ENCODE results near the gene IFITM1.
"Not testable (repeated sequence)": the region's sequence is repeated elsewhere in the genome, so short reads cannot be mapped to it uniquely, and the experiment has no call there.

Gene IFITM1

DNA sequence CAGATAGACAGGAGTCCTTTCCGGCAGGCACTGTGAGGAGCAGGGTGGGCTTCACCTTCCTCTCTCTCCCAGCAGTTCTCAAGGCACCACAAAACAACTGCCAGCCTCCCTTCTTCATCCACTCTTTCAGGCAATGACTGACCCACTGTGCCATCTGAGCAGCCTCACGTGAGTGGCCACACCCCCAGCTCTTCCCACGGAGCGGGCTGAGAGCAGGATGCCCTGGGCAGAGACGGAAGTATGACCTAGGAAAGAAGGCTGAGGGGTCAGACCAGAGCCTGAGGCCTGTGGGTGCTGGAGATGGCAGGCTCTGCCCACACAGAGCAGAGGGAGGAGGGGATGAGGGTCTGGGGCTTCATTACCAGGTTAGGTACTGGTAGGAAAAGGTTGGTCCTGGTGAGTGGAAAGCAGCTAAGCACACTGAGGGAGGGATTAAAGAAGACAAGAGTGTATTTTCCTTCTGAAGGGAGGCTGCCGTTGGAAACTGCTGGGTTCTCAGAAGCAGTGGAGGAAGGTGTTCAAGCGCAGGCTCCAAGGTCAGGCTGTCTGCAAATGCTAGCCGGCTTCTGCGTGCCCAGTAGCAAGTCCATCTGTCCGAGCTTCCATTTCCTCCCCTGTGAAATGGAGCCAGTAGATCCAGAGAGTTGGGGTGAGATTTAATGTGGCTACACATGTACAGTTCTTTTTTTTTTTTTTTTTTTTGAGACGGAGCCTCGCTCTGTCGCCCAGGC, 31.0 kb upstream of the IFITM1 start:
- no peak for FAIRE-seq

DNA sequence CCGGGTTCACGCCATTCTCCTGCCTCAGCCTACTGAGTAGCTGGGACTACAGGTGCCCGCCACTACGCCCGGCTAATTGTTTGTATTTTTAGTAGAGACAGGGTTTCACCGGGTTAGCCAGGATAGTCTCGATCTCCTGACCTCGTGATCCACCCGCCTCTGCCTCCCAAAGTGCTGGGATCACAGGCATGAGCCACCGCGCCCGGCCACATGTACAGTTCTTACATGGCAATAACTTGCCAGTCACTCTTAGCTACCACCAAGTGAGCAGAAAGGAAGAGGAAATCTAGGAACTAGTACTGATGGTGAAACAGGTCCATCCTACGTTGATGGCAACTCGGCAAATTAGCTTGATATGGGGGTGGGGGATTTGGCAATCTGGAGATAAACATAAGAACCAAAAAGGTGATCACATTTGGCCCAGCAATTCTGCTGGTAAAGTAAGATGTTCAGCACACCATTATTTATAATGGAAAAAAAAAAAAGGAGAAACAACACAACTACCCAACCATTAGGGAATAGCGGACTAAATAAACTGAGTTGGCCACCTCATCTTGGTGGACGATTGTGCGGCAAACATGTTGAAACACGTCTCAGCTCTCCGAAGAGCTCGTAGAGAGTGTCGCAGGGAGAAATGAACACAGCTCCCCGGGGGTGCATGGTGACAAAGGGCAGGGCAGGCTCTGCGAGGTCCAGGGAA, 30.3 kb upstream of the IFITM1 start:
- no peak for FAIRE-seq

DNA sequence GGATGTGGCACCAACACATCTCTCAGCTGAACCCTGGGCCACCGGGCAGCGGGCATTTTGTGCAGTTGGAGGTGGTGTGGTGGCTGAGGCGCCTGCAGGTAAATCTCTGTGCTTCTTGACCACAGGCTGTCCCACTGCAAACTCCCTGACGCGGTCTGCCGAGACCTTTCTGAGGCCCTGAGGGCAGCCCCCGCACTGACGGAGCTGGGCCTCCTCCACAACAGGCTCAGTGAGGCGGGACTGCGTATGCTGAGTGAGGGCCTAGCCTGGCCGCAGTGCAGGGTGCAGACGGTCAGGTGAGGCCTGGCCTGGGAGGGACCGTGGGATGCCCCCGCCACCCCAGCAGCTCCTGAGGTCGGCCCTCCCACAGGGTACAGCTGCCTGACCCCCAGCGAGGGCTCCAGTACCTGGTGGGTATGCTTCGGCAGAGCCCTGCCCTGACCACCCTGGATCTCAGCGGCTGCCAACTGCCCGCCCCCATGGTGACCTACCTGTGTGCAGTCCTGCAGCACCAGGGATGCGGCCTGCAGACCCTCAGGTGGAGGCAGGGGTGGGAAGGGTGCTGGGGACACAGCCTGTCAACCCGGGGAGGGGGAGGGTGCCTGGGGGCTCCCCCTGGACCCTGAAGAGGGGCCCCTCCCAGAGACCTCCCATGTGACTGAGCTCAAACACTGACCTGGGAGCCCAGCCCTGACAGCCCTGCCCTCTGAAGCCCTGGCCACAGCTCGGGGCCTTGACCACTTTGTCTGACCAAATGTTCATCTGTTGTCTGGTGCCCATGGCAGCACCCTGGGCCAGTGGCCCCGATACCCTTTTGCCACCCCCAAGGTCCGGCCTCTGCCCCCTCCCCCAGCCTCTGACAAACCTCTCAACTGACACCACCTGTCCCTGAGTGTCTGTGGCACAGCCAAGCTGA, 29.5 kb upstream of the IFITM1 start:
- no peak for FAIRE-seq

DNA sequence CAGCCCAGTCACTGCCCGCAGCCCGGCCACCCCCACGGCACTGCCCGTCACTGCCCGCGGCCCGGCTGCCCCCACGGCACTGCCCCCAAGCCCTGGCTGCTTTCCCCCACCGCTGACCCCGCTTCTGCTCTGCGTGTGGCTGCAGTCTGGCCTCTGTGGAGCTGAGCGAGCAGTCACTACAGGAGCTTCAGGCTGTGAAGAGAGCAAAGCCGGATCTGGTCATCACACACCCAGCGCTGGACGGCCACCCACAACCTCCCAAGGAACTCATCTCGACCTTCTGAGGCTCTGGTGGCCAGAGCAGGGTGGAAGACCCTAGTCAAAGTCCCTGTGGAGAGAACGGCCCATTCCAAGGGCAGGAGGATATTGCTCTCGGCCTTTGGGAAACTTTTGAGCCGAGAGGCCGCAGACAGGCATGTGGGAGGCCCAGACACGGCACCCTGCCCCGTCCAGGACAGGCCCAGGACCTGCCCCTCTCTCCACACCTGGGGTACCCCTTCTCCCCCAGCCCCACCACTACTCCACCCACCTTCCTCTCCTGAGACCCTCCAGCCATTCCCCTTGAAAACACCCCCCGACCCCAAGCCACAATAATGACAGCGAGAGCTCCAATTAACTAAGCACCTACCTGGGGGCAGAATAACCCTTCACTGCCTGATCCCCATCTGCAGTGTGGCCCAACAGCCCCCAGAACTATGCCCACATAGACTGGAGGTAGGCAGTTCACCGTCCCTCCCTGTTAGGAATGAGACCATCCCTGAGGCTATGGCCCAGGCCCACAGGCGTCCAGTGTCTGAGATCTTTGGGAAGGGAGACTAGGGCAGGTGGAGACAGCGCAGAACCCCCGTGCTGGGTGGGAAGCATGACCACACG, 28.6 kb upstream of the IFITM1 start:
- FAIRE-seq, result no peak

DNA sequence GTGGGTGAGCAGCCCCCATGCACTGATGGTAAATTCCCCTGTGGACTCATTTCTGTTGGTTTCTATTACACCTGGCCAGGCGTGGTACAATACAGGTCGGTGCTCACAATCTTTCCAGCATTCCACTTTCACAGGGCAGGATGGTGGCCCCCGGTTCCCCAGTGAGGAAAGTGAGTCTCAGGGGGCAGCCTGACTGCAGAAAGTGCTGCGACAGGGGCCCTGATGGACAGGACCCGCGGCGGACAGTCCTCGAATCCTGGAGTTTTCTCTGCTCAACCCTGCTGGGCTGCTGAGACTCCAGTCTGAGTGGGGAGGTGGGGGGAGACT, 28.0 kb upstream of the IFITM1 start:
- no peak for FAIRE-seq

DNA sequence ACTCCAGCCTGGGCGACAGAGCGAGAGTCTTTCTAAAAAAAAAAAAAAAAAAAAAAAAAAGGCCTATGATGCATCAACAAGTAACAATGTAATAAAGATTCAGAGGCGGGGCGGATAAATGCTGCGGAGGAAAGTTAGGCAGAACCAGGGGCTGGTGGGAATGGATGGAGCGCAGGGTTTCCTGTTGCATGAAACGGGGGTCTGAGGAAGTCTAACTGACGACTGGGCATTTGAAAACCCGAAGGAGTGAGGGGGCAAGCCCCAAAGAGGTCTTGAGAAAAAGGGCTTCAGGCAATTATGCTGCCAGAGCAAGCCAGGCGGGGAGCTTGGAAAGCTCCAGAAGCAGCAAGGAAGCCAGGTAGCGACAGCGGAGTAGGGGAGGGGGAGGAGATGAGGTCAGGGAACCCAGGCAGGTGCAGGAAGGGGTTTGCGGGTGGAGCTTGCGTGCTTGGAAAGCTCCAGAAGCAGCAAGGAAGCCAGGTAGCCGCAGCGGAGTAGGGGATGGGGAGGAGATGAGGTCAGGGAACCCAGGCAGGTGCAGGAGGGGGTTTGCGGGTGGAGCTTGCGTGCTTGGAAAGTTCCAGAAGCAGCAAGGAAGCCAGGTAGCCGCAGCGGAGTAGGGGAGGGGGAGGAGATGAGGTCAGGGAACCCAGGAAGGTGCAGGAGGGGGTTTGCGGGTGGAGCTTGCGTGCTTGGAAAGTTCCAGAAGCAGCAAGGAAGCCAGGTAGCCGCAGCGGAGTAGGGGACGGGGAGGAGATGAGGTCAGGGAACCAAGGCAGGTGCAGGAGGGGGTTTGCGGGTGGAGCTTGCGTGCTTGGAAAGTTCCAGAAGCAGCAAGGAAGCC, 26.6 kb upstream of the IFITM1 start:
- not testable (repeated sequence) for FAIRE-seq

DNA sequence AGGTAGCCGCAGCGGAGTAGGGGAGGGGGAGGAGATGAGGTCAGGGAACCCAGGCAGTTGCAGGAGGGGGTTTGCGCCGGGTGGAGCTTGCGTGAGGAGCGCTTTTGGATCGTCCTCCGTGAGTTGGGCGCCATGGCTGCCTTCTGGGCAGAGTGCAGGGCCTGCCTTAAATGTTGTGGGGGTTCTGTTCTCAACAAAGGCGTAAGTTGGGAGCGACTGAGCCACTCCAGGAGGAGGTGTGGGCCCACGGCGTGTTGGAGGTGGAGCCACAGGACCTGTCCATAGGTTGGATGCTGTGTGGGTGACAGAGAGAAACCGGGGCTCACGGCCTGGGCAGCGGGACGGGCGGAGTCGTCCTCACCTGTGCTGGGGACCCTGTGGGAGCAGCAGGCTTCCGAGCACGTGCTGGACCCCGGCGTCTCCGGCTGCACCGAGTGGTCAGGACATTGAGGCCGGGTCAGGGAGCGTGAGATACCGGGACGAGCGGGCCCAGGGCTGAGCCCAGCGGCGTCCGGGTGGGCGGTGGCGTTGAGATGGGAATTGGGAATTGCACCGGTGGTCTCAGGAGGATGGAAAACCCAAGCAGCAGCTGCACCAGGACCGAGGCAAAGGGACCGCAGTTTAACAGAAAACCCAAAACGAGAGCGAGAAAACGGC, 25.9 kb upstream of the IFITM1 start:
- FAIRE-seq, result no peak

DNA sequence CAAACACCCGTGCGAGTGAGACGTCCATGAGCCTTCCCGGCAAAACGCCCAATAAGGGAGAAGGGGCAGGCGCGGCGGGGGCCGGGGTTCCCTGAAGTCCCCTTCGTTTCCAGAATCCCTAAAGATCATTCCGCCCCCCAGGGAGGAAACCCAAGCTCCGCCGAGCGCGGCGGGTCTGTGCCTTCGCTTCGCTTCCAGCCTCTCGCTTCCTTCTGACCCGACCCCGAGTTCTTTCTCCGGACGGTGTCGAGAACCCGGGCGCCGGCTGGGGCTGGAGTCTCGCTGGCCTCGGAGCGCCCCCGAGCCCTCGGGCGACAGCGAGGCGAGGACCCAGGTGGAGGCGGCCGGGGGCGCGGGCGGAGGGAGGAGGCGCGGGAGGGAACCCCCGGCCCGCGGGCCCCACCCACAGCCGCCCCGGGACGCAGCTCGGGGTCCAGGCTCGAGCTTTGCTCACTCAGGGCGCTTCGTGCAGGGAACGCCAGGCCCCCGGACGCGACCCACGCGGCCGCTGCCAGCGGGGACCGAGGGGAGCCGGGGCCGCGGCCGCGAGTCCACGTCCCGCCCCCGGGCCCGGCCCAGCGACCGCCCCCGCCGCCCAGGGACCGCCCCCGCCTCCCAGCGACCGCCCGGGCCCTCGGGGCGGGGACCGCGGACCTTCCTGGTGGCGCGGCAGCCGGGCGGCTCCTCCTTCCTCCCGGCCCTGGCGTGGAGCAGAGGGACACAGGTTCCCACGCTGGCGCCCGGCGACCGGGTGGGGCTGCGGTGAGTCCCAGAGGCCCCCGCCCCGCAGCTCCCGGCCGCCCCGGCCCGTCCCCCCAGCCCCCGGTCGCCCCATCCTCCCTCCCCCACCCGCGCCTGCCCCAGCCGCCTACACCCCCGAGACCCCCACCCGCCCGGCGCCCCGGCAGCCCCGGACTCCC, 25.1 kb upstream of the IFITM1 start, which contains the start of gene PGGHG:
TSS of gene PGGHG (plus strand) at position 649 of the 920 bp plus-strand sequence. CDS start 691 bp downstream, outside the sequence.
- no peak for FAIRE-seq

DNA sequence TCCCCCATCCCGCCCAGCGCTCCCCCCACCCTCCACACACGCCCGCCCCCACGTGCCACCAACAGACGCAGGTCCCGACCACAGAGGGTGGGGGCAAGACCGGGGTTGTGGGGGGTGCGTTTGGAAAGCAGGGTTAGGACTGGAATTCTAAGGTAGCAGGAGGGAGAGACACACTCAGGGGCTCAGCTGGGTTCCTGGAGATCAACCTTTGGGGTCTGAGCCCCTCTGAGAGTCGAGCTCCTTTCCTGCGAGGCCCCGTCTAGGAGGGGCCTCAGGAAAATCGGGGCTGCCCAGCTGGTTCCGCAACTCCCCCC, 24.5 kb upstream of the IFITM1 start:
- no peak for FAIRE-seq

DNA sequence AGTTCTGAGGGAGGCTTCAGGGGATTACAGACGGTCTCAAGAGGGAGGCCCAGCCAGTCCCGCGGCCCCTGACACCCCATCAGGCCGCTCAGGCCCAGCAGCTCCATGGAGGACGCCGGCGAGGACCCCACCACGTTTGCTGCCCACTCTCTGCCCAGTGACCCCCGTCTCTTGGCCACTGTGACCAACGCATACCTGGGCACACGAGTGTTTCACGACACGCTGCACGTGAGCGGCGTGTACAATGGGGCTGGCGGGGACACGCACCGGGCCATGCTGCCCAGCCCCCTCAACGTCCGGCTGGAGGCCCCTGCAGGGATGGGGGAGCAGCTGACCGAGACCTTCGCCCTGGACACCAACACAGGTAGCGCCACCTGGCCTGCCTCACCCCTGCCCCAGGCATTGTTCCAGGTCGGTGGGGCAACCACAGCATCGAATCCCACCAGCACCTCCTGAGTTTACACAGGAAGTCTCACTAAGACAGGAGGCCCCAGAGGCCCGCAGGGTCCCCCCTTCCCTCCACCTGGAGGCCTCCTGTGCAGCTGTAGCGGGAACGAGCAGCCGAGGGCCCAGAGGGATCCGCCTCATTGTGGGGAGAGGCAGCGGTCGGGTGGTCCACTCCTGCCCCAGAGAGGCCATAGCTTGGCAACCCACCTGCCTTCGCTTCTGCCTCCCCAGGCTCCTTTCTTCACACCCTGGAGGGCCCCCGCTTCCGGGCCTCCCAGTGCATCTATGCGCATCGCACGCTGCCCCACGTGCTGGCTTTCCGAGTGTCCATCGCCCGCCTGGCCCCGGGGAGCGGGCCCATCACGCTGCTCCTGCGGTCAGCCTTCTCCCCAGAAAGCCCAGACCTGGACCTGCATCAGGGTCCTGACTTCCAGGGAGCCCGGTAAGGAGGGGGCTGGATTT, 23.9 kb upstream of the IFITM1 start:
- FAIRE-seq, result no peak

DNA sequence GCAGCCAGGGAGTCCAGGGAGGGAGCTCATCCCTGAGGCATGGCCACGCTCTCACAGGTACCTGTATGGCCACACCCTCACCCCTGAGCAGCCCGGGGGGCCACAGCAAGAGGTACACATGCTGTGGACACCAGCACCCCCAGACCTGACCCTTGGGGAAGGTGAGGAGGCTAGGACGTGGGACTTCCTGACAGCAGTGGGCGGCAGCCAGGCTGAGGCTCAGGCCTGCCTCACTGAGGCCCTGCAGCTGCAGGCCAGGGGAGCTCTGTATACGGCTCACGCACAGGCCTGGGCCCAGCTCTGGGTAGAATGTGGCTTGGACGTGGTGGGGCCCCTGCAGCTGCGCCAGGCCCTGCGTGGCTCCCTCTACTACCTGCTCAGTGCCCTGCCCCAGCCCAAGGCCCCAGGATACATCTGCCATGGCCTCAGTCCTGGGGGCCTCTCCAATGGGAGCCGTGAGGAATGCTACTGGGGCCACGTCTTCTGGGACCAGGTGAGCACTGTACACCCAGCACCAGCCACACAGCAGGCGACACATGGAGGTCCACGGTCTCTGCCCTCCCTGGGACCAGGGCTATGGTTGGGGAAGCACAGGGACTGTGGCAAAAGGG, 23.1 kb upstream of the IFITM1 start:
- FAIRE-seq, result no peak

DNA sequence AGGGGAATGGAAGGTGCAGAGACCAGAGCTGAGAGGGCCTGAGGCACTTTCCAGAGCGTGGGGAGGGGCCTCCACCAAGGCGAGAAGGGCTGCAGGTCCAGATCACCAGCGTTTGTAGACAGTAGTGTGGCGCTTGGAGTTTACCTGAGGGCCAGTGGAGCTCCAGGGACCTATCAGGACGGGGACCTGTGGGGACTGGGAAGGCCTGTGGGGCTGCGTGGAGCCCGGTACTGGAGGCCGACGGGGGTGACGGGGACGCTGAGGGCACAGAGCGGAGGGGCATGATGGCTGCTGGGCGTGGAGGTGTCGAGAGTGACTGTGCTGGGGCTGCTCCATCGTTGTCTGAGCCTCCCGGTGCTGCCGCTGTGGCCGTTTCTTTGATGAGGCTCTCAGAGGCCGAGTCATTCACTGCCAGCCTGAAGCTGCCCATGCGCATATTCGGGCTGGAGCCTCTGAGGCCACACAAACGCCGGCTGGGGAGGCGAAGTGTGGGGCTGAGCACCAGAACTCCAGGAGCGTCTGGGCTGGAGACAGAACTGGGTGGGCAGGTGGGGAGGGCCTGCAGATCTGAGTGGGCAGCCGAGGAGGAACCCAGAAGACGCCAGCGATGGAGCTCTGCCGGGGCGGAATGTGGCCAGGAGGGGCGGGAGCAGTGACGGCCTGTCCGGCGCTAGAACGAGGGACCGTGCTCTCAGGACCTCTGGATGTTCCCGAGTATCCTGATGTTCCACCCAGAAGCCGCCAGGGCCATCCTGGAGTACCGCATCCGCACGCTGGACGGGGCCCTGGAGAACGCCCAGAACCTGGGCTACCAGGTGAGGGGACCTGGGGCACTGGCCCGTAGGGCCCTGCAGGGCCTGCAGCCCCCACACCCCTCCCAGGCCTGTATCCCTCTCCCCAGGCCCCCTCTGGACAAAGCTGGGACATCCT, 22.3 kb upstream of the IFITM1 start:
- no peak for FAIRE-seq

DNA sequence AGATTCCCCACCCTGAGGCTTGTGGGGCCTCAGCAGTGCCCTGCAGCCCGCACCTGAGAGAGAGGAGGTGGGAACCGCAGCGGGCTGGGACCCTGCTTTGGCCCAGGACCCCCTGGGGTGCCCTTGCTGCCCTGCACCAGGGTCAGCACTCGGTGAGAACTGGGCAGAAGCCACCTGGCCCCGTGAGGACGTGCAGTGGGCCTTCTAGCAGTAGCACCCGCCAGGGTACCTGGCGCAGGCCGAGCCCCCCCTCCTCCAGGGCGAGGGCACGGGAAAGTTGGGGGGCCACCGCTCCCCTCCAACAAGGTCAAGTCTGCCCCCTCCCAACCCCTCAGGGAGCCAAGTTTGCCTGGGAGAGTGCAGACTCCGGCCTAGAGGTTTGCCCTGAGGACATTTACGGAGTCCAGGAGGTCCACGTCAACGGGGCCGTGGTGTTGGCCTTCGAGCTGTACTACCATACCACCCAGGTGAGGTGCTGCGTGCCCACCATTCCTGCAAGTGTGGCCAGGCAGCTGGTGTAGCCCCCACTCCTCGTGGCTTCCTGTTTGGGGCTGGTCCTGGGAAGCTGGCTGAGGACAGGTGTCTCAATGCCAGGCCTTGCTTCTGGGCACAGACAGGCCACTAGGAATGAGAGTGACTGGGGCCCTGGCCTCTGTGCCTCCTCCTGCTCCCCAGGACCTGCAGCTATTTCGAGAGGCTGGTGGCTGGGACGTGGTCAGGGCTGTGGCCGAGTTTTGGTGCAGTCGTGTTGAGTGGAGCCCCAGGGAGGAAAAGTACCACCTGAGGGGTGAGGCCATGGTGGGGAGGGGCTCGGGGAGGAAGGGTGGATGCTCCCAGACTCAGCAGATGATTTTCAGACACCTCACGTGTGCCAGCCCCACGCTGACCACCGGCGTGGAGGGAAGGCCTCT, 21.4 kb upstream of the IFITM1 start:
- no peak for FAIRE-seq

DNA sequence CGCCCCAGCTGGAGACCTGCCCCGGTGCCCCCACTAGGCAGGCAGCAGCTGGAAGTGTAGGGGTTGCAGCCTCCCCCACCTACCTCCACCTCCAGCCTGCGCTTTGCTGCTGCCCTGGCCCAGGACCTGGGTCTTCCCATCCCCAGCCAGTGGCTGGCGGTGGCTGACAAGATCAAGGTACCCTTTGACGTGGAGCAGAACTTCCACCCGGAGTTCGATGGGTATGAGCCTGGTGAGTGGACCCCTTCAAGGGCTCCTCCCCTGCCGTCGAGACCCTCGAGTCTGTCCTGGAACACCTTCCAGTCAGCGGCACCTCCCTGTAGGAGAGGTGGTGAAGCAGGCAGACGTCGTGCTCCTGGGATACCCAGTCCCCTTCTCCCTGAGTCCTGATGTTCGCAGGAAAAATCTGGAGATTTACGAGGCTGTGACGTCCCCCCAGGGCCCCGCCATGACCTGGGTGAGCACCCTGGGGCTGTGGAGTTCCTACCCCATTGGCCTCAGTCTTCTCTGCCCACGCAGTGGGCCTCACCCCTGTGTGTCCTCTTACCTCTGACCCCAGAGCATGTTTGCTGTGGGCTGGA, 20.5 kb upstream of the IFITM1 start:
- FAIRE-seq, result no peak

DNA sequence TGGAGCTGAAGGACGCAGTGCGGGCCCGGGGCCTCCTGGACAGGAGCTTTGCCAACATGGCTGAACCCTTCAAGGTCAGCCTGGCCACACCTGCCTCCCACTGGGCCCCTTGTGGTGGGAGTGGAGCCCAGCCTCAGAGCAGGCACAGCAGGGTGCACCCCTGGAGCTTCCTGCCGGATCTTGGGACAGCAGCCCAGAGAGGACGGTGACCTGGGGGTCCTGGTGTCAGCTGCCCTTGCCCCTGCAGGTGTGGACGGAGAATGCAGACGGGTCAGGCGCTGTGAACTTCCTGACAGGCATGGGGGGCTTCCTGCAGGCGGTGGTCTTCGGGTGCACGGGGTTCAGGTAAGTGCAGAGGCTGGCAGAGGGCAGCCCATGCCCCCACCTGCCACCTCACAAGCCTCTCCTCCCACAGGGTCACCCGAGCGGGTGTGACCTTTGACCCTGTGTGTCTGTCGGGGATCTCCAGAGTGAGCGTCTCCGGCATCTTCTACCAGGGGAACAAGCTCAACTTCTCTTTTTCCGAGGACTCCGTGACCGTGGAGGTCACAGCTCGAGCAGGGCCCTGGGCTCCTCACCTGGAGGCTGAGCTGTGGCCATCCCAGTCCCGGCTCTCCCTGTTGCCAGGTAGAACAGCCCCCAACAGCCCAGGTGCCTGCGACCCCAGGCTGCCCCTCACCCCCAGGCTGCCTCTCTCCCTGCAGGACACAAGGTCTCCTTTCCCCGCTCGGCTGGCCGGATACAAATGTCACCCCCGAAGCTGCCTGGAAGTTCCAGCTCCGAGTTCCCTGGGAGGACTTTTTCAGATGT, 19.8 kb upstream of the IFITM1 start:
- no peak for FAIRE-seq
